Fibroblast of lung (primary cell): Measurements from ENCODE around the gene DOP1A. TPM values are rescaled to one million over a fixed set of nuclear protein-coding genes. Genes with fewer than 3 reads are reported as not detected.

Experiments
- DNase-seq, 2 donors: peaks; one replicate each; pipeline versions ENCODE4 v3.0.0 to v3.0.0-alpha.2; 2010; ENCODE audit warnings: low read depth in 2 of 2
- H2AFZ ChIP-seq: 2 replicates; pipeline ENCODE4 v1.5.1; 2012; ENCODE audit warnings: low read length, control low read depth, inconsistent platforms
- H3K27ac ChIP-seq: 2 replicates; pipeline ENCODE4 v1.5.1; 2011; ENCODE audit warnings: low read length, control low read depth; ENCODE audit not compliant: insufficient read depth
- H3K27me3 ChIP-seq: 2 replicates; pipeline ENCODE4 v1.5.1; 2011; ENCODE audit warnings: mild to moderate bottlenecking, low read length; ENCODE audit not compliant: control insufficient read depth, insufficient read depth
- H3K36me3 ChIP-seq: 2 replicates; pipeline ENCODE4 v1.5.1; 2011; ENCODE audit warnings: low read length; ENCODE audit not compliant: control insufficient read depth, insufficient read depth
- H3K4me1 ChIP-seq: 2 replicates; pipeline ENCODE4 v1.5.1; 2011; ENCODE audit warnings: low read length; ENCODE audit not compliant: control insufficient read depth, insufficient read depth; ENCODE audit errors: extremely low read depth
- H3K4me2 ChIP-seq: 2 replicates; pipeline ENCODE4 v1.5.1; 2011; ENCODE audit warnings: low read length, control low read depth; ENCODE audit not compliant: insufficient read depth; ENCODE audit errors: extremely low read depth
- H3K4me3 ChIP-seq, 4 experiments: fragments of 200-600 bp in 1 of 4; sonication (generic) in 1 of 4; replicated peaks in 1 of 4; 2 replicates each; pipeline ENCODE4 v1.5.1; 2011 to 2016; ENCODE audit warnings: low read length in 4 of 4, low read depth in 3 of 4, mild to moderate bottlenecking in 3 of 4, control low read depth in 2 of 4, inconsistent platforms in 1 of 4, mixed read lengths in 1 of 4; ENCODE audit not compliant: insufficient read depth in 1 of 4; ENCODE audit errors: control extremely low read depth in 1 of 4
- H3K79me2 ChIP-seq: 2 replicates; pipeline ENCODE4 v1.5.1; 2012; ENCODE audit warnings: mild to moderate bottlenecking, low read length, inconsistent platforms; ENCODE audit not compliant: control insufficient read depth, insufficient read depth
- H3K9ac ChIP-seq: 2 replicates; pipeline ENCODE4 v1.5.1; 2011; ENCODE audit warnings: mild to moderate bottlenecking, low read length, control low read depth; ENCODE audit not compliant: insufficient read depth
- H3K9me3 ChIP-seq: 2 replicates; pipeline ENCODE4 v1.5.1; 2012; ENCODE audit warnings: low read depth, low read length; ENCODE audit not compliant: control insufficient read depth, insufficient read depth
- H4K20me1 ChIP-seq: 2 replicates; pipeline ENCODE4 v1.5.1; 2011; ENCODE audit warnings: low read length; ENCODE audit not compliant: control insufficient read depth, insufficient read depth; ENCODE audit errors: extremely low read depth
- EZH2 ChIP-seq: IDR thresholded peaks from 2 replicates; pipeline ENCODE4 v1.5.1; 2012; ENCODE audit warnings: low read length, control low read depth, mild to moderate bottlenecking; ENCODE audit errors: missing control alignments
- polyA minus RNA-seq: library from RNA; depleted of rRNA, polyadenylated mRNA; stranded (reverse); fragments of >200 nt; gene quantifications from 2 replicates; pipeline ENCODE4 v1.2.3, GENCODE V29; 2011; ENCODE audit warnings: low replicate concordance
- polyA plus RNA-seq, 2 donors: library from polyadenylated mRNA; depleted of rRNA in 1 of 2; stranded (reverse) in 1 of 2; unstranded in 1 of 2; fragments of >200 nt; gene quantifications; 2 replicates each; pipeline ENCODE4 v1.2.1, GENCODE V29; 2011 to 2012; ENCODE audit warnings: missing spikeins in 1 of 2
- total RNA-seq: library from RNA; depleted of rRNA; stranded (reverse); fragments of >200 nt; gene quantifications from 2 replicates; pipeline ENCODE4 v1.2.1, GENCODE V29; 2014
- TF ChIP-seq, protein P1 (sequence below), 2 donors: IDR thresholded peaks in 1 of 2; conservative IDR thresholded peaks in 1 of 2; 1 replicate in 1 of 2; 2 replicates in 1 of 2; pipeline ENCODE4 v1.5.1; 2011 to 2012; ENCODE audit warnings: low read length in 2 of 2, control low read depth in 1 of 2, inconsistent platforms in 1 of 2, low read depth in 1 of 2, mild to moderate bottlenecking in 1 of 2

DOP1A gene, protein sequence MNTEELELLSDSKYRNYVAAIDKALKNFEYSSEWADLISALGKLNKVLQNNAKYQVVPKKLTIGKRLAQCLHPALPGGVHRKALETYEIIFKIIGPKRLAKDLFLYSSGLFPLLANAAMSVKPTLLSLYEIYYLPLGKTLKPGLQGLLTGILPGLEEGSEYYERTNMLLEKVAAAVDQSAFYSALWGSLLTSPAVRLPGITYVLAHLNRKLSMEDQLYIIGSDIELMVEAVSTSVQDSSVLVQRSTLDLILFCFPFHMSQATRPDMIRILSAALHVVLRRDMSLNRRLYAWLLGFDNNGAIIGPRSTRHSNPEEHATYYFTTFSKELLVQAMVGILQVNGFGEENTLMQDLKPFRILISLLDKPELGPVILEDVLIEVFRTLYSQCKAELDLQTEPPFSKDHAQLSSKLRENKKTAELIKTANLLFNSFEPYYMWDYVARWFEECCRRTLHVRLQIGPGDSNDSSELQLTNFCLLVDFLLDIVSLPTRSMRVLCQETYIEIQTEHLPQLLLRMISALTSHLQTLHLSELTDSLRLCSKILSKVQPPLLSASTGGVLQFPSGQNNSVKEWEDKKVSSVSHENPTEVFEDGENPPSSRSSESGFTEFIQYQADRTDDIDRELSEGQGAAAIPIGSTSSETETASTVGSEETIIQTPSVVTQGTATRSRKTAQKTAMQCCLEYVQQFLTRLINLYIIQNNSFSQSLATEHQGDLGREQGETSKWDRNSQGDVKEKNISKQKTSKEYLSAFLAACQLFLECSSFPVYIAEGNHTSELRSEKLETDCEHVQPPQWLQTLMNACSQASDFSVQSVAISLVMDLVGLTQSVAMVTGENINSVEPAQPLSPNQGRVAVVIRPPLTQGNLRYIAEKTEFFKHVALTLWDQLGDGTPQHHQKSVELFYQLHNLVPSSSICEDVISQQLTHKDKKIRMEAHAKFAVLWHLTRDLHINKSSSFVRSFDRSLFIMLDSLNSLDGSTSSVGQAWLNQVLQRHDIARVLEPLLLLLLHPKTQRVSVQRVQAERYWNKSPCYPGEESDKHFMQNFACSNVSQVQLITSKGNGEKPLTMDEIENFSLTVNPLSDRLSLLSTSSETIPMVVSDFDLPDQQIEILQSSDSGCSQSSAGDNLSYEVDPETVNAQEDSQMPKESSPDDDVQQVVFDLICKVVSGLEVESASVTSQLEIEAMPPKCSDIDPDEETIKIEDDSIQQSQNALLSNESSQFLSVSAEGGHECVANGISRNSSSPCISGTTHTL (N-terminal part only)
- total RNA-seq (24.7 and 33.7 TPM in 2 replicates), polyA plus RNA-seq (8.7 and 13.2 TPM in 2 replicates), polyA minus RNA-seq (9.2 and 10.0 TPM in 2 replicates)
- 5.1 and 6.9 TPM in 2 replicates for polyA plus RNA-seq (2012)

DNA sequence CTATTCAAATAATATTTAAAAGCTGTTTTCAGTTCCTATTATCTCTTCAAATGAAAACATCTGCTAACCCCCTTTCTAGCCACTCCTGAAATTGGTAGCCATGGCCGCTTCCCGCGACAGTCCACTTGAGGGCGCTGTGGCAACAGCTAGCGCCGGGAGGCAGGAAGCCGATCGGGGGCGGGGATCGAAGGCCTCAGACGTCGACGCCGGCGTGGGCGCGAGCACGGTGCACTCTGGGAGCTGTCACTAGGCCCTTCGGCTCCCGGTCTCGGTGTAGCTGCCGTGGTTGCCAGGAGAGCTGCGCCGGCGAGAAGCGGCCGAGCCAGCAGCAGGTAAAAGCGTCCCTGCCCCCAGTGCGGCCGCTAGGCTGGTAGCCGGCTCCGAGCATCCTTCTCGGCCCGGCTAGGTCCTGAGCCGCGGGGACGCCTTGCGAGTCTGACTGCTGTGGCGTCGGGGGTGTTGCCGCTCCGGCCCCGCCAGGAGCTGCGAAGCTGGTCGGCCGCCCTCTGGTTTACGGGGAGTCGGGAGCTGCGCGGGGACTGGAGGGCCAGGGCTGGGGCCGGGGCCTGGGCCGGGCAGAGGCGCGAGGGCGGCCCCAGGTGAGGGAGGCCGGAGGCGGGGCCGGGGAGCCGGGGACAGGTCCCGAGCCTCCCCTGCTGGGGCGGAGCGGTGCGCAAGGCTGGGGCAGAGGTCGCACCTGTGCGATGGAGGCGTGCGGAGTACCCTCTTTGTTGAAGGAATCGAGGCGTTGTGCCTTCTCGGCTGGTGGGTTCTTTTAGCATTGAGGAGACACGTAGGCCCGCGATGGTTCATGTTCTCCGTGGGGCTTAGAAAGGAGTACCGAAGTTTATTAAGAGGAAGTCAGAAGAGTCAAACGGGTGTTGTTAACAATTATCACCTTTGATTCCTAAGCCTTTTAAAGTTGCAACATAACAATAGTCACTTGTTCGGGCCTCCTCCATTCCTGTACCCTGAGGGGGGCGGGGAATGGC lies at the start of gene DOP1A:
DOP1A (plus strand) TSS at position 224 of the 992 bp plus-strand sequence. CDS start 29,307 bp downstream, outside the sequence.
- Histone ChIP-seq H3K4me2 (peak within 1 kb of the TSS; percentile 64), H3K9ac (peak within 1 kb of the TSS; percentile 78), H3K9me3 (no peaks in the 10 kb centered on the region), H3K36me3 (no peaks in the 10 kb centered on the region), H3K4me3 (peak within 1 kb of the TSS; percentile 69 to 88 (median 85)), H4K20me1 (no peaks in the 10 kb centered on the region), H3K79me2 (peaks cover 8% of the 10 kb centered on the region), H3K4me1 (no peaks in the 10 kb centered on the region), H2AFZ (peak within 1 kb of the TSS; percentile 89), H3K27ac (peak within 1 kb of the TSS; percentile 62), H3K27me3 (no peaks in the 10 kb centered on the region)
- peak; percentile 90 to 92 for DNase-seq
- TF ChIP-seq, protein P1, sequence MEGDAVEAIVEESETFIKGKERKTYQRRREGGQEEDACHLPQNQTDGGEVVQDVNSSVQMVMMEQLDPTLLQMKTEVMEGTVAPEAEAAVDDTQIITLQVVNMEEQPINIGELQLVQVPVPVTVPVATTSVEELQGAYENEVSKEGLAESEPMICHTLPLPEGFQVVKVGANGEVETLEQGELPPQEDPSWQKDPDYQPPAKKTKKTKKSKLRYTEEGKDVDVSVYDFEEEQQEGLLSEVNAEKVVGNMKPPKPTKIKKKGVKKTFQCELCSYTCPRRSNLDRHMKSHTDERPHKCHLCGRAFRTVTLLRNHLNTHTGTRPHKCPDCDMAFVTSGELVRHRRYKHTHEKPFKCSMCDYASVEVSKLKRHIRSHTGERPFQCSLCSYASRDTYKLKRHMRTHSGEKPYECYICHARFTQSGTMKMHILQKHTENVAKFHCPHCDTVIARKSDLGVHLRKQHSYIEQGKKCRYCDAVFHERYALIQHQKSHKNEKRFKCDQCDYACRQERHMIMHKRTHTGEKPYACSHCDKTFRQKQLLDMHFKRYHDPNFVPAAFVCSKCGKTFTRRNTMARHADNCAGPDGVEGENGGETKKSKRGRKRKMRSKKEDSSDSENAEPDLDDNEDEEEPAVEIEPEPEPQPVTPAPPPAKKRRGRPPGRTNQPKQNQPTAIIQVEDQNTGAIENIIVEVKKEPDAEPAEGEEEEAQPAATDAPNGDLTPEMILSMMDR (conservative IDR thresholded peaks at IDR 0.05 in 1 of 2, IDR thresholded peaks at IDR 0.05 in 1 of 2; ENCODE audit: low read depth in 1 of 2, low read length in 2 of 2): peak; percentile 95 to 97
- TF ChIP-seq EZH2: no peak

DNA sequence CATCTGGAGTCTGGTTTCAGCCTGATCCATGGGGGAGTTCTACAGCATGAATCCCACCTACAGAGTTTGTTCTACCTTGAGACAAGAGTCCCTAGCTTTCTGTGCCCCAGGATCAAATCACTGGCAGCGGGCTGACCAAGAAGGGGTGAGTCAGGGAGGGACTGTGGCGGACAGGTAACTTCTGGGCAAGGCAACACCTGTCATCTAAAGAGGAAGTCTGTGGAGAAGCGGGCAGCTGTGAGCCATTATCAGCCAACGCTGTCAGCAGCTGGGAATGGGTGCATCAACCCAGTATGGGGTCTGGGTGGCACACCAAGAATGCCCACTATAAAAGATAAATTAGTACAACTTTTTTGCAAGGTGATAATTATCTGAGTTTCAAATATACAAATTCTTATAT lies 47.7 kb upstream of the DOP1A start:
- no peak for DNase-seq
- Histone ChIP-seq H3K9me3 (no peaks in the 10 kb centered on the region), H4K20me1 (no peaks in the 10 kb centered on the region), H2AFZ (no peak overlapping the region), H3K9ac (no peak overlapping the region), H3K79me2 (no peaks in the 10 kb centered on the region), H3K27me3 (no peaks in the 10 kb centered on the region), H3K4me3 (no peak overlapping the region), H3K4me1 (no peaks in the 10 kb centered on the region), H3K27ac (no peak overlapping the region), H3K4me2 (no peak overlapping the region), H3K36me3 (no peaks in the 10 kb centered on the region)
- TF ChIP-seq EZH2: no peak
- TF ChIP-seq, protein P1 (conservative IDR thresholded peaks at IDR 0.05 in 1 of 2, IDR thresholded peaks at IDR 0.05 in 1 of 2; ENCODE audit: low read depth in 1 of 2, low read length in 2 of 2): no peak
